Keratinocyte (primary cell): ENCODE results near the gene MTX2. TPM values are rescaled to one million over a fixed set of nuclear protein-coding genes. Genes with fewer than 3 reads are reported as not detected.

Experiments used
- DNase-seq: peaks from one replicate; pipeline ENCODE4 v3.0.0-alpha.2; 2011; ENCODE audit warnings: low read depth, missing footprints, low spot score
- FAIRE-seq: peaks from 2 replicates; lab custom pipeline; 2011; peaks lifted over from hg19 to GRCh38; lab: Jason Lieb, UNC
- H2AFZ ChIP-seq: 2 replicates; pipeline ENCODE4 v1.6.0; 2012; ENCODE audit warnings: low read length, control low read depth, inconsistent platforms; ENCODE audit not compliant: control insufficient read depth
- H3K27ac ChIP-seq: 2 replicates; pipeline ENCODE4 v1.5.1; 2011; ENCODE audit warnings: low read length; ENCODE audit not compliant: control insufficient read depth, insufficient read depth
- H3K27me3 ChIP-seq: 3 replicates; pipeline ENCODE4 v1.6.0; 2011; ENCODE audit warnings: low read length; ENCODE audit not compliant: control insufficient read depth, insufficient read depth; ENCODE audit errors: extremely low read depth
- H3K36me3 ChIP-seq, 2 experiments: 2 replicates in 1 of 2; 3 replicates in 1 of 2; pipeline ENCODE4 v1.5.1; 2011; ENCODE audit warnings: low read length in 2 of 2, mild to moderate bottlenecking in 1 of 2; ENCODE audit not compliant: control insufficient read depth in 2 of 2, insufficient read depth in 2 of 2; ENCODE audit errors: extremely low read depth in 1 of 2
- H3K4me1 ChIP-seq: 3 replicates; pipeline ENCODE4 v1.5.1; 2011; ENCODE audit warnings: low read length; ENCODE audit not compliant: control insufficient read depth, insufficient read depth; ENCODE audit errors: extremely low read depth
- H3K4me2 ChIP-seq: 3 replicates; pipeline ENCODE4 v1.6.0; 2011; ENCODE audit warnings: low read depth, low read length; ENCODE audit not compliant: control insufficient read depth, insufficient read depth; ENCODE audit errors: extremely low read depth
- H3K4me3 ChIP-seq, 3 experiments: fragments of 200-600 bp in 1 of 3; sonication (generic) in 1 of 3; 2 replicates in 2 of 3; 3 replicates in 1 of 3; pipeline ENCODE4 v1.5.1; 2011 to 2016; ENCODE audit warnings: low read length in 3 of 3, mild to moderate bottlenecking in 3 of 3, control low read depth in 2 of 3, inconsistent platforms in 1 of 3, low read depth in 1 of 3, mixed read lengths in 1 of 3, mixed run types in 1 of 3, moderate library complexity in 1 of 3; ENCODE audit not compliant: control insufficient read depth in 2 of 3, insufficient read depth in 2 of 3; ENCODE audit errors: extremely low read depth in 1 of 3
- H3K79me2 ChIP-seq: 2 replicates; pipeline ENCODE4 v1.6.0; 2012; ENCODE audit warnings: low read length; ENCODE audit not compliant: control insufficient read depth, insufficient read depth
- H3K9ac ChIP-seq: 3 replicates; pipeline ENCODE4 v1.6.0; 2011; ENCODE audit warnings: low read length; ENCODE audit not compliant: control insufficient read depth, insufficient read depth; ENCODE audit errors: extremely low read depth
- H3K9me1 ChIP-seq: 3 replicates; pipeline ENCODE4 v1.6.0; 2011; ENCODE audit warnings: low read length; ENCODE audit not compliant: control insufficient read depth, insufficient read depth; ENCODE audit errors: extremely low read depth
- H3K9me3 ChIP-seq: 2 replicates; pipeline ENCODE4 v1.5.1; 2012; ENCODE audit warnings: low read depth, low read length; ENCODE audit not compliant: control insufficient read depth
- H4K20me1 ChIP-seq: 3 replicates; pipeline ENCODE4 v1.6.0; 2011; ENCODE audit warnings: low read length; ENCODE audit not compliant: control insufficient read depth, insufficient read depth; ENCODE audit errors: extremely low read depth
- EZH2 ChIP-seq: IDR thresholded peaks from one replicate; pipeline ENCODE4 v1.6.1; 2012; ENCODE audit warnings: inconsistent platforms, mild to moderate bottlenecking, low read length, moderate library complexity
- dilution Hi-C: fragments of 300-500 bp; cut with MboI; formaldehyde crosslinking; loops from one replicate; pipeline ENCODE4 v1.7.0; 2020; ENCODE audit warnings: low sequenced_read_pairs; ENCODE audit not compliant: extremely low pct_ligation_motif_present
- polyA plus RNA-seq, 5 experiments: library from polyadenylated mRNA; depleted of rRNA in 3 of 5; stranded (reverse) in 3 of 5; stranded (forward) in 1 of 5; unstranded in 1 of 5; fragments of >200 nt; gene quantifications; 1 replicate in 1 of 5; 2 replicates in 3 of 5; 3 replicates in 1 of 5; pipeline versions ENCODE4 v1.2.1 to v1.2.3, GENCODE V29; 2011 to 2012; ENCODE audit warnings: missing spikeins in 2 of 5, low read depth in 1 of 5, low replicate concordance in 1 of 5
- TF ChIP-seq, protein P1 (sequence below), 3 experiments: IDR thresholded peaks in 1 of 3; conservative IDR thresholded peaks in 1 of 3; optimal IDR thresholded peaks in 1 of 3; 2 replicates in 2 of 3; 3 replicates in 1 of 3; pipeline versions ENCODE3 to v1.5.1; 2011; ENCODE audit warnings: low read length in 3 of 3, mild to moderate bottlenecking in 3 of 3, moderate library complexity in 2 of 3, control low read depth in 1 of 3, inconsistent platforms in 1 of 3; ENCODE audit not compliant: insufficient read depth in 2 of 3; ENCODE audit errors: extremely low read depth in 1 of 3

Gene MTX2
- polyA plus RNA-seq, 1 donor (not counting 4 experiments of a cell fraction or from before 2014, with no cell fraction given): 60.3 TPM

DNA sequence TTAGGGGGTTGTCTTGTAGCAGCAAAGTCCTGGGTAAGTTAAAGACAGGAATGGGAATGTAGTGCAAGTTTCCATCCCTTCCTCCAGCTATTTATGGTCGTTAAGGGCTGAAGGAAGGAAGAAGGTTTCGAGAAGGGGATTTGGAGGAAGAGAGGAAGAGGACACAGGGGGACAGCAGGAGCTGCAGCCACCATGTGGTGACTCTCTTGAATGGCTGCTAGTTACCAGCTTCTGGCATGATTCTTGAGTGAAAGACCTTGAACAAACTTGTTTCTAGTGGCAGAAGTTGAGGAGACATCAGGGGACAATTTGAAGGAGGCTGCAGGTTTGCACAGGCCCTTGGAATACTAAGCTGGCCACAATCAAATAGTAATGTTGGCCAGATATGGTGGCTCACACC lies 116.6 kb downstream of the MTX2 start:
- Histone ChIP-seq H3K9ac (no peak overlapping the region), H3K9me3 (no peaks in the 10 kb centered on the region), H3K79me2 (no peaks in the 10 kb centered on the region), H3K36me3 (no peaks in the 10 kb centered on the region), H2AFZ (no peak overlapping the region), H3K27me3 (no peaks in the 10 kb centered on the region), H3K4me2 (no peak overlapping the region), H3K4me1 (no peaks in the 10 kb centered on the region), H4K20me1 (no peaks in the 10 kb centered on the region), H3K4me3 (no peak overlapping the region), H3K9me1 (no peaks in the 10 kb centered on the region), H3K27ac (no peak overlapping the region)
- FAIRE-seq: no peak
- TF ChIP-seq, protein P1, sequence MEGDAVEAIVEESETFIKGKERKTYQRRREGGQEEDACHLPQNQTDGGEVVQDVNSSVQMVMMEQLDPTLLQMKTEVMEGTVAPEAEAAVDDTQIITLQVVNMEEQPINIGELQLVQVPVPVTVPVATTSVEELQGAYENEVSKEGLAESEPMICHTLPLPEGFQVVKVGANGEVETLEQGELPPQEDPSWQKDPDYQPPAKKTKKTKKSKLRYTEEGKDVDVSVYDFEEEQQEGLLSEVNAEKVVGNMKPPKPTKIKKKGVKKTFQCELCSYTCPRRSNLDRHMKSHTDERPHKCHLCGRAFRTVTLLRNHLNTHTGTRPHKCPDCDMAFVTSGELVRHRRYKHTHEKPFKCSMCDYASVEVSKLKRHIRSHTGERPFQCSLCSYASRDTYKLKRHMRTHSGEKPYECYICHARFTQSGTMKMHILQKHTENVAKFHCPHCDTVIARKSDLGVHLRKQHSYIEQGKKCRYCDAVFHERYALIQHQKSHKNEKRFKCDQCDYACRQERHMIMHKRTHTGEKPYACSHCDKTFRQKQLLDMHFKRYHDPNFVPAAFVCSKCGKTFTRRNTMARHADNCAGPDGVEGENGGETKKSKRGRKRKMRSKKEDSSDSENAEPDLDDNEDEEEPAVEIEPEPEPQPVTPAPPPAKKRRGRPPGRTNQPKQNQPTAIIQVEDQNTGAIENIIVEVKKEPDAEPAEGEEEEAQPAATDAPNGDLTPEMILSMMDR (optimal IDR thresholded peaks at IDR 0.05 in 1 of 3, IDR thresholded peaks at IDR 0.05 in 1 of 3, conservative IDR thresholded peaks at IDR 0.05 in 1 of 3; ENCODE audit: extremely low read depth in 1 of 3, insufficient read depth in 2 of 3, low read length in 3 of 3): no peak
- TF ChIP-seq EZH2: no peak
- dilution Hi-C loops: no loop called here
- no peak for DNase-seq

Other genes with a start within 250 kb of the MTX2 start
- not detected in 3 replicates for gene EVX2, start 185.5 kb upstream of the MTX2 start, polyA plus RNA-seq
- gene HOXD13, start 176.7 kb upstream of the MTX2 start, polyA plus RNA-seq: not detected in 3 replicates
- not detected in 3 replicates for gene HOXD12, start 169.6 kb upstream of the MTX2 start, polyA plus RNA-seq
- gene HOXD11, start 162.2 kb upstream of the MTX2 start, polyA plus RNA-seq: 0.08 TPM in 1 of 3 replicates, not detected in the others
- gene HOXD10, start 152.7 kb upstream of the MTX2 start, polyA plus RNA-seq: not detected in 3 replicates
- gene HOXD9, start 146.7 kb upstream of the MTX2 start, polyA plus RNA-seq: not detected in 3 replicates
- 0.05 TPM in 1 of 3 replicates, not detected in the others for gene HOXD8, start 139.7 kb upstream of the MTX2 start, polyA plus RNA-seq
- gene HOXD4, start 117.9 kb upstream of the MTX2 start, polyA plus RNA-seq: not detected in 3 replicates
- not detected in 3 replicates for gene HOXD3, start 112.1 kb upstream of the MTX2 start, polyA plus RNA-seq
- gene HOXD1, start 80.8 kb upstream of the MTX2 start, polyA plus RNA-seq: not detected in 3 replicates